GM23248 (cell line): ENCODE measurements around the gene CCDC85C.

Source experiments
- EZH2 ChIP-seq: fragments of 200-600 bp; sonication (generic); IDR thresholded peaks from 2 replicates; pipeline ENCODE4 v1.6.1; 2018; ENCODE audit warnings: antibody characterized with exemption, mild to moderate bottlenecking; ENCODE audit not compliant: insufficient read depth, poor library complexity, severe bottlenecking
- EZH2phosphoT487 ChIP-seq: fragments of 200-600 bp; sonication (generic); IDR thresholded peaks from 2 replicates; pipeline ENCODE4 v1.6.1; 2018; ENCODE audit warnings: antibody characterized with exemption, moderate library complexity, mild to moderate bottlenecking, low read depth; ENCODE audit not compliant: insufficient read depth

DNA sequence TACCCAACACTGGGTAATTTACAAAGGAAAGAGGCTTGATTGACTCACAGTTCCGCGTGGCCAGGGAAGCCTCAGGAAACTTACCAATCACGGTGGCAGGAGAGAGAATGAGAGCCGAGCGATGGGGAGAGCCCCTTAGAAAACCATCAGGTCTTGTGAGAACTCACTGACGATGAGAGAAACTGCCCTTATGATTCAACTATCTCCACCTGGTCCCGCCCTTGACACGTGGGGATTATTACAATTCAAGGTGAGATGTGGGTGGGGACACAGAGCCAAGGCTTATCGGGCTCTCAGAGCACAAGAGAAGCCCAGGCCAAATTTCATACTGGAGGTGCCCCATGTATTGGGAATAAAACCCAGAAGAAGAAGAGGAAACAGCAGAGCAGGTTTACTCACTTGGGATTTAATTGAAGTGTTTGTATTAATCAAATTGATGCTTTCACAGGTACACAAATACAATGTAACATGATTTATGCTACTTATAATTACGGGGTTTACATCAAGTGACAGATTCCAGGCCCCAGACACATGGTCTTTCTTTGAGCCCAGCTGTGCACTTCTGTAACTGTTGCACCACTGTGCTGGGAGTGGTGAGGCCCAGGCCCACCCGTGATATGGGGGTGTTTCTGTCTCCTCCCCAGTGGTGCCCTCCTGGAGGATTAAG lies 8.2 kb upstream of the CCDC85C start:
- TF ChIP-seq EZH2phosphoT487 (no peak), EZH2 (no peak)
